IMR-90 (cell line): ENCODE results near the gene KIFBP. TPM values are rescaled to one million over a fixed set of nuclear protein-coding genes. Genes with fewer than 3 reads are reported as not detected.

Experiments used
- BHLHE40 ChIP-seq: fragments of 150-350 bp; IDR thresholded peaks from 2 replicates; pipeline ENCODE4 v1.6.1; 2016; ENCODE audit warnings: mild to moderate bottlenecking, low read depth, low read length
- CHD1 ChIP-seq: IDR thresholded peaks from 2 replicates; pipeline ENCODE4 v1.6.1; 2012; ENCODE audit warnings: low read depth, low read length, improper control_type of control experiment
- FOS ChIP-seq: fragments of 150-350 bp; IDR thresholded peaks from 2 replicates; pipeline ENCODE4 v1.6.1; 2016; ENCODE audit warnings: low read depth, low read length
- MAFK ChIP-seq: IDR thresholded peaks from 2 replicates; pipeline ENCODE4 v1.6.1; 2012; ENCODE audit warnings: low read depth, low read length, improper control_type of control experiment
- MAZ ChIP-seq: IDR thresholded peaks from 2 replicates; pipeline ENCODE4 v1.6.1; 2012; ENCODE audit warnings: low read depth, mild to moderate bottlenecking, low read length, improper control_type of control experiment, moderate library complexity, borderline replicate concordance
- NFE2L2 ChIP-seq: fragments of 150-350 bp; IDR thresholded peaks from 2 replicates; pipeline ENCODE4 v1.6.1; 2016; ENCODE audit warnings: low read depth, mild to moderate bottlenecking, low read length
- SMC3 ChIP-seq: fragments of 150-350 bp; IDR thresholded peaks from 2 replicates; pipeline ENCODE4 v1.6.1; 2016; ENCODE audit warnings: low read depth, mild to moderate bottlenecking, antibody characterized with exemption, low read length, moderate library complexity
- polyA plus RNA-seq, 3 experiments: library from polyadenylated mRNA; depleted of rRNA; stranded (reverse); fragments of >200 nt; gene quantifications; 2 replicates each; pipeline ENCODE4 v1.2.3, GENCODE V29; 2012; ENCODE audit warnings: low replicate concordance in 1 of 3
- total RNA-seq: library from RNA; depleted of rRNA; stranded (reverse); fragments of >200 nt; gene quantifications from 2 replicates; pipeline ENCODE4 v1.2.3, GENCODE V29; 2012
- TF ChIP-seq, protein P1 (sequence below): conservative IDR thresholded peaks from 2 replicates; pipeline ENCODE4 v1.5.1; 2012; ENCODE audit warnings: mild to moderate bottlenecking, low read depth, low read length, improper control_type of control experiment

The KIFBP gene
- total and polyA plus RNA-seq, 2 of the 4 experiments (the other 2 are of a cell fraction) = 30.6 to 51.3 TPM

DNA sequence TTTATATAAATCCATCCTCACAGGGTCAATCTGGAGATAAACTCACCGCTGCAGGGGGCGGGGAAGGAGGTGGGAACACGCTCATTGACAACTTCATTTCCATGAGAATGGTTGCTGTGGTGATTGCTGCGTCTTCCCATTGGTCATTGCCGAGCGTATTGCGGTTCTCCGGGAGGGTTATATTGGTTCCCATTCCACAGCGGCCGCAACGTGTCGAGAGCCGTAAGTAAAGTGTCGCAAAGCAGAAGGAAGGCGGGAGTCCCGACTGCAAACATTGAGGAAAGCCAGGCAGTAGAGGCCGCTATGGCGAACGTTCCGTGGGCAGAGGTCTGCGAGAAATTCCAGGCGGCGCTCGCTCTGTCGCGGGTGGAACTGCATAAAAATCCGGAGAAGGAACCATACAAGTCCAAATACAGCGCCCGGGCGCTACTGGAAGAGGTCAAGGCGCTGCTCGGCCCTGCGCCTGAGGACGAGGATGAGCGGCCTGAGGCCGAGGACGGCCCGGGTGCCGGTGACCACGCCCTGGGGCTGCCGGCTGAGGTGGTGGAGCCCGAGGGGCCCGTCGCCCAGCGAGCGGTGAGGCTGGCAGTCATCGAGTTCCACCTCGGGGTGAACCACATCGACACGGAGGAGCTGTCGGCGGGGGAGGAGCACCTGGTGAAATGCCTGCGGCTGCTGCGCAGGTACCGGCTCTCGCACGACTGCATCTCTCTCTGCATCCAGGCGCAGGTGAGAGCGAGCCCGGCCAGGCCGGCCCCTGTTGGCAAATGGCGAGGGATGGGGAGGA lies at the start of gene KIFBP (continued):
- TF ChIP-seq, protein P1, sequence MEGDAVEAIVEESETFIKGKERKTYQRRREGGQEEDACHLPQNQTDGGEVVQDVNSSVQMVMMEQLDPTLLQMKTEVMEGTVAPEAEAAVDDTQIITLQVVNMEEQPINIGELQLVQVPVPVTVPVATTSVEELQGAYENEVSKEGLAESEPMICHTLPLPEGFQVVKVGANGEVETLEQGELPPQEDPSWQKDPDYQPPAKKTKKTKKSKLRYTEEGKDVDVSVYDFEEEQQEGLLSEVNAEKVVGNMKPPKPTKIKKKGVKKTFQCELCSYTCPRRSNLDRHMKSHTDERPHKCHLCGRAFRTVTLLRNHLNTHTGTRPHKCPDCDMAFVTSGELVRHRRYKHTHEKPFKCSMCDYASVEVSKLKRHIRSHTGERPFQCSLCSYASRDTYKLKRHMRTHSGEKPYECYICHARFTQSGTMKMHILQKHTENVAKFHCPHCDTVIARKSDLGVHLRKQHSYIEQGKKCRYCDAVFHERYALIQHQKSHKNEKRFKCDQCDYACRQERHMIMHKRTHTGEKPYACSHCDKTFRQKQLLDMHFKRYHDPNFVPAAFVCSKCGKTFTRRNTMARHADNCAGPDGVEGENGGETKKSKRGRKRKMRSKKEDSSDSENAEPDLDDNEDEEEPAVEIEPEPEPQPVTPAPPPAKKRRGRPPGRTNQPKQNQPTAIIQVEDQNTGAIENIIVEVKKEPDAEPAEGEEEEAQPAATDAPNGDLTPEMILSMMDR = peak; percentile 63
- no peak for TF ChIP-seq CHD1
- no peak for TF ChIP-seq BHLHE40
- peak; percentile 42 for TF ChIP-seq SMC3
- TF ChIP-seq FOS = no peak
- no peak for TF ChIP-seq NFE2L2
- TF ChIP-seq MAZ = no peak
- no peak for TF ChIP-seq MAFK
